ENCODE results near the gene DYNLT4. TPM values are rescaled to one million over a fixed set of nuclear protein-coding genes. Genes with fewer than 3 reads are reported as not detected.

DYNLT4 gene
- not detected for polyA plus RNA-seq (2012; ENCODE audit: insufficient read depth, insufficient read length, low read depth)

- no peak within 1 kb of the TSS for H3K4me3 ChIP-seq (ENCODE audit: low read depth, low read length)
Observed at GRCh38 chr1:44806704-44807363, at the start of gene DYNLT4. DYNLT4 (minus strand) TSS chr1:44807351; CDS start chr1:44806668, 683 bp downstream.

GRCh38 chr1:44855742-44856141 lies 48.6 kb upstream of the DYNLT4 start:
- no peaks in the 10 kb centered on the region for H3K27me3 ChIP-seq
- no peak for DNase-seq
- H3K9me3 ChIP-seq, result no peaks in the 10 kb centered on the region
- no peaks in the 10 kb centered on the region for H3K4me1 ChIP-seq
- no peak overlapping the region for H3K4me3 ChIP-seq (ENCODE audit: low read depth, low read length)
- TF ChIP-seq CTCF (IDR thresholded peaks at IDR 0.05; ENCODE audit: low read depth, low read length), result no peak
- no peaks in the 10 kb centered on the region for H3K36me3 ChIP-seq

More at GRCh38 chr1:44806704-44807363, at the start of gene DYNLT4:
- no peaks in the 10 kb centered on the region for H3K9me3 ChIP-seq
- no peaks in the 10 kb centered on the region for H3K36me3 ChIP-seq
- peaks cover 25% of the 10 kb centered on the region for H3K4me1 ChIP-seq
- H3K27me3 ChIP-seq, result no peaks in the 10 kb centered on the region
- no peak for TF ChIP-seq CTCF (IDR thresholded peaks at IDR 0.05; ENCODE audit: low read depth, low read length)
- no peak for DNase-seq

- H3K4me3 ChIP-seq (ENCODE audit: low read depth, low read length), result no peak overlapping the region
- H3K36me3 ChIP-seq, result no peaks in the 10 kb centered on the region
- TF ChIP-seq CTCF (IDR thresholded peaks at IDR 0.05; ENCODE audit: low read depth, low read length), result no peak
- no peaks in the 10 kb centered on the region for H3K9me3 ChIP-seq
- H3K27me3 ChIP-seq, result no peaks in the 10 kb centered on the region
- DNase-seq, result no peak
- no peaks in the 10 kb centered on the region for H3K4me1 ChIP-seq
Observed at GRCh38 chr1:44854970-44855369, 47.8 kb upstream of the DYNLT4 start.

- Histone ChIP-seq H3K9me3 (no peaks in the 10 kb centered on the region), H3K36me3 (no peaks in the 10 kb centered on the region), H3K4me3 (ENCODE audit: low read depth, low read length) (no peak overlapping the region), H3K27me3 (no peaks in the 10 kb centered on the region), H3K4me1 (no peaks in the 10 kb centered on the region)
- no peak for TF ChIP-seq CTCF (IDR thresholded peaks at IDR 0.05; ENCODE audit: low read depth, low read length)
- DNase-seq, result no peak
Observed at GRCh38 chr1:44853201-44853600, 46.0 kb upstream of the DYNLT4 start.

GRCh38 chr1:44851308-44851707 lies 44.2 kb upstream of the DYNLT4 start:
- Histone ChIP-seq H3K9me3 (no peaks in the 10 kb centered on the region), H3K36me3 (no peaks in the 10 kb centered on the region), H3K27me3 (no peaks in the 10 kb centered on the region), H3K4me1 (no peaks in the 10 kb centered on the region), H3K4me3 (ENCODE audit: low read depth, low read length) (no peak overlapping the region)
- DNase-seq, result no peak
- TF ChIP-seq CTCF (IDR thresholded peaks at IDR 0.05; ENCODE audit: low read depth, low read length), result no peak

- H3K27me3 ChIP-seq, result no peaks in the 10 kb centered on the region
- H3K4me3 ChIP-seq (ENCODE audit: low read depth, low read length), result no peak overlapping the region
- no peak for TF ChIP-seq CTCF (IDR thresholded peaks at IDR 0.05; ENCODE audit: low read depth, low read length)
- no peaks in the 10 kb centered on the region for H3K36me3 ChIP-seq
- no peaks in the 10 kb centered on the region for H3K9me3 ChIP-seq
- no peaks in the 10 kb centered on the region for H3K4me1 ChIP-seq
- DNase-seq, result no peak
Observed at GRCh38 chr1:44849575-44850132, 42.5 kb upstream of the DYNLT4 start.

All from BE2C (cell line).